Keratinocyte (primary cell): Measurements from ENCODE around the gene PRKD3. TPM values are rescaled to one million over a fixed set of nuclear protein-coding genes. Genes with fewer than 3 reads are reported as not detected.

ENCODE experiments used
- DNase-seq: peaks from one replicate; pipeline ENCODE4 v3.0.0-alpha.2; 2011; ENCODE audit warnings: low read depth, missing footprints, low spot score
- FAIRE-seq: peaks from 2 replicates; lab custom pipeline; 2011; peaks lifted over from hg19 to GRCh38; lab: Jason Lieb, UNC
- H2AFZ ChIP-seq: 2 replicates; pipeline ENCODE4 v1.6.0; 2012; ENCODE audit warnings: low read length, control low read depth, inconsistent platforms; ENCODE audit not compliant: control insufficient read depth
- H3K27ac ChIP-seq: 2 replicates; pipeline ENCODE4 v1.5.1; 2011; ENCODE audit warnings: low read length; ENCODE audit not compliant: control insufficient read depth, insufficient read depth
- H3K27me3 ChIP-seq: 3 replicates; pipeline ENCODE4 v1.6.0; 2011; ENCODE audit warnings: low read length; ENCODE audit not compliant: control insufficient read depth, insufficient read depth; ENCODE audit errors: extremely low read depth
- H3K36me3 ChIP-seq, 2 experiments: 2 replicates in 1 of 2; 3 replicates in 1 of 2; pipeline ENCODE4 v1.5.1; 2011; ENCODE audit warnings: low read length in 2 of 2, mild to moderate bottlenecking in 1 of 2; ENCODE audit not compliant: control insufficient read depth in 2 of 2, insufficient read depth in 2 of 2; ENCODE audit errors: extremely low read depth in 1 of 2
- H3K4me1 ChIP-seq: 3 replicates; pipeline ENCODE4 v1.5.1; 2011; ENCODE audit warnings: low read length; ENCODE audit not compliant: control insufficient read depth, insufficient read depth; ENCODE audit errors: extremely low read depth
- H3K4me2 ChIP-seq: 3 replicates; pipeline ENCODE4 v1.6.0; 2011; ENCODE audit warnings: low read depth, low read length; ENCODE audit not compliant: control insufficient read depth, insufficient read depth; ENCODE audit errors: extremely low read depth
- H3K4me3 ChIP-seq, 3 experiments: fragments of 200-600 bp in 1 of 3; sonication (generic) in 1 of 3; 2 replicates in 2 of 3; 3 replicates in 1 of 3; pipeline ENCODE4 v1.5.1; 2011 to 2016; ENCODE audit warnings: low read length in 3 of 3, mild to moderate bottlenecking in 3 of 3, control low read depth in 2 of 3, inconsistent platforms in 1 of 3, low read depth in 1 of 3, mixed read lengths in 1 of 3, mixed run types in 1 of 3, moderate library complexity in 1 of 3; ENCODE audit not compliant: control insufficient read depth in 2 of 3, insufficient read depth in 2 of 3; ENCODE audit errors: extremely low read depth in 1 of 3
- H3K79me2 ChIP-seq: 2 replicates; pipeline ENCODE4 v1.6.0; 2012; ENCODE audit warnings: low read length; ENCODE audit not compliant: control insufficient read depth, insufficient read depth
- H3K9ac ChIP-seq: 3 replicates; pipeline ENCODE4 v1.6.0; 2011; ENCODE audit warnings: low read length; ENCODE audit not compliant: control insufficient read depth, insufficient read depth; ENCODE audit errors: extremely low read depth
- H3K9me1 ChIP-seq: 3 replicates; pipeline ENCODE4 v1.6.0; 2011; ENCODE audit warnings: low read length; ENCODE audit not compliant: control insufficient read depth, insufficient read depth; ENCODE audit errors: extremely low read depth
- H3K9me3 ChIP-seq: 2 replicates; pipeline ENCODE4 v1.5.1; 2012; ENCODE audit warnings: low read depth, low read length; ENCODE audit not compliant: control insufficient read depth
- H4K20me1 ChIP-seq: 3 replicates; pipeline ENCODE4 v1.6.0; 2011; ENCODE audit warnings: low read length; ENCODE audit not compliant: control insufficient read depth, insufficient read depth; ENCODE audit errors: extremely low read depth
- CTCF ChIP-seq, 3 experiments: IDR thresholded peaks in 1 of 3; conservative IDR thresholded peaks in 1 of 3; optimal IDR thresholded peaks in 1 of 3; 2 replicates in 2 of 3; 3 replicates in 1 of 3; pipeline versions ENCODE3 to v1.5.1; 2011; ENCODE audit warnings: low read length in 3 of 3, mild to moderate bottlenecking in 3 of 3, moderate library complexity in 2 of 3, control low read depth in 1 of 3, inconsistent platforms in 1 of 3; ENCODE audit not compliant: insufficient read depth in 2 of 3; ENCODE audit errors: extremely low read depth in 1 of 3
- EZH2 ChIP-seq: IDR thresholded peaks from one replicate; pipeline ENCODE4 v1.6.1; 2012; ENCODE audit warnings: inconsistent platforms, mild to moderate bottlenecking, low read length, moderate library complexity
- dilution Hi-C: fragments of 300-500 bp; cut with MboI; formaldehyde crosslinking; loops from one replicate; pipeline ENCODE4 v1.7.0; 2020; ENCODE audit warnings: low sequenced_read_pairs; ENCODE audit not compliant: extremely low pct_ligation_motif_present
- polyA plus RNA-seq, 5 experiments: library from polyadenylated mRNA; depleted of rRNA in 3 of 5; stranded (reverse) in 3 of 5; stranded (forward) in 1 of 5; unstranded in 1 of 5; fragments of >200 nt; gene quantifications; 1 replicate in 1 of 5; 2 replicates in 3 of 5; 3 replicates in 1 of 5; pipeline versions ENCODE4 v1.2.1 to v1.2.3, GENCODE V29; 2011 to 2012; ENCODE audit warnings: missing spikeins in 2 of 5, low read depth in 1 of 5, low replicate concordance in 1 of 5

Gene PRKD3
- polyA plus RNA-seq, 1 donor (not counting 4 experiments of a cell fraction or from before 2014, with no cell fraction given), result 25.4 TPM

GRCh38 chr2:37330681-37331080 lies 6.0 kb upstream of the PRKD3 start:
- Histone ChIP-seq H3K9ac (no peak overlapping the region), H3K36me3 (no peaks in the 10 kb centered on the region), H3K4me3 (no peak overlapping the region), H3K27me3 (no peaks in the 10 kb centered on the region), H3K9me3 (no peaks in the 10 kb centered on the region), H3K4me2 (no peak overlapping the region), H4K20me1 (no peaks in the 10 kb centered on the region), H2AFZ (no peak overlapping the region), H3K79me2 (no peaks in the 10 kb centered on the region), H3K27ac (no peak overlapping the region), H3K9me1 (no peaks in the 10 kb centered on the region), H3K4me1 (peaks cover 2% of the 10 kb centered on the region)
- DNase-seq (no peak), FAIRE-seq (no peak)
- dilution Hi-C loops, result no loop called here
- no peak for TF ChIP-seq CTCF (optimal IDR thresholded peaks at IDR 0.05 in 1 of 3, IDR thresholded peaks at IDR 0.05 in 1 of 3, conservative IDR thresholded peaks at IDR 0.05 in 1 of 3; ENCODE audit: extremely low read depth in 1 of 3, insufficient read depth in 2 of 3, low read length in 3 of 3)
- no peak for TF ChIP-seq EZH2

DNA sequence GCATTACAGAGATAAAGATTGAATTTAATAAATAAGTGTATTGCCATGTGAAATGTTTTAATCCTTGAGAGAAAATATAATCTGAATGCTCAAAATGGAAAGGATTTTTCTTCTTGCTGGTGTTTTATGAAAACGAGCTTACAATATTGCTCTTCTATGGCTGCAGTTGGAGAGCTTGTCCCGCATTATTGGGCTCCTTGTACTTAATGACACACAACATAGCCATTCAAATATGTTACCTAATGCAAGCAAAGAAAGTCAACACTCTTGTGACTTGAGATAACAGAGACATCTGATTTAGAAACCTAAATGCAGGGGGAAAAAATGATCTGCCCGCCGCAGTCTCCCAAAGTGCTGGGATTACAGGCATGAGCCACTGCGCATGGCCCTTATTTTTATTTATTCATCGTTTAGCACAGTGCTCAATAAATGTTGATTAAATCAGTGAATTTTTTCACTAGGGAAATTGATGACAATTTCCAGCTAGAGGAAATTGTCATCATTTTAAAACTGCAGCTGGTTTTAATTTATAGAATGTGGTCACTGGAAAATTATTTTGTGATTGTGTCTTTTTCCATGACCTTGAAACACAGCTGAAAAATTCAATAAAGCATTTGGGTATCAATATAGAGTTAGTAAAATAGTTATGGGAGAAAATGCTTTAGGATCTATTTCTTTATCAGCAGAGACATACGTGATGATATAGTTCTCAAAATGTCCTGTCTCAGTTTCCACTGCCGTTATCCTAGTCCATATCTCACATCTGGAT lies 2.4 kb upstream of the PRKD3 start:
- TF ChIP-seq CTCF (optimal IDR thresholded peaks at IDR 0.05 in 1 of 3, IDR thresholded peaks at IDR 0.05 in 1 of 3, conservative IDR thresholded peaks at IDR 0.05 in 1 of 3; ENCODE audit: extremely low read depth in 1 of 3, insufficient read depth in 2 of 3, low read length in 3 of 3), result no peak
- TF ChIP-seq EZH2, result no peak
- H4K20me1 ChIP-seq, result no peaks in the 10 kb centered on the region
- no peak for FAIRE-seq
- no peaks in the 10 kb centered on the region for H3K27me3 ChIP-seq
- peaks cover 14% of the 10 kb centered on the region for H3K4me1 ChIP-seq
- H3K9ac ChIP-seq, result no peak overlapping the region
- H3K27ac ChIP-seq, result no peak overlapping the region
- no peak overlapping the region for H3K4me2 ChIP-seq
- DNase-seq, result no peak
- no peaks in the 10 kb centered on the region for H3K9me1 ChIP-seq
- no peaks in the 10 kb centered on the region for H3K9me3 ChIP-seq
- H3K36me3 ChIP-seq, result no peaks in the 10 kb centered on the region
- H2AFZ ChIP-seq, result no peak overlapping the region
- H3K79me2 ChIP-seq, result peaks cover 22% of the 10 kb centered on the region
- no peak overlapping the region for H3K4me3 ChIP-seq
- dilution Hi-C loops, result no loop called here
